Cortex of kidney (tissue), 1 donor: ENCODE results near the gene SNAP47.

Experiments
- DNase-seq: peaks from one replicate; lab custom pipeline; 2025; lab: John Stamatoyannopoulos, UW

The SNAP47 gene

DNA sequence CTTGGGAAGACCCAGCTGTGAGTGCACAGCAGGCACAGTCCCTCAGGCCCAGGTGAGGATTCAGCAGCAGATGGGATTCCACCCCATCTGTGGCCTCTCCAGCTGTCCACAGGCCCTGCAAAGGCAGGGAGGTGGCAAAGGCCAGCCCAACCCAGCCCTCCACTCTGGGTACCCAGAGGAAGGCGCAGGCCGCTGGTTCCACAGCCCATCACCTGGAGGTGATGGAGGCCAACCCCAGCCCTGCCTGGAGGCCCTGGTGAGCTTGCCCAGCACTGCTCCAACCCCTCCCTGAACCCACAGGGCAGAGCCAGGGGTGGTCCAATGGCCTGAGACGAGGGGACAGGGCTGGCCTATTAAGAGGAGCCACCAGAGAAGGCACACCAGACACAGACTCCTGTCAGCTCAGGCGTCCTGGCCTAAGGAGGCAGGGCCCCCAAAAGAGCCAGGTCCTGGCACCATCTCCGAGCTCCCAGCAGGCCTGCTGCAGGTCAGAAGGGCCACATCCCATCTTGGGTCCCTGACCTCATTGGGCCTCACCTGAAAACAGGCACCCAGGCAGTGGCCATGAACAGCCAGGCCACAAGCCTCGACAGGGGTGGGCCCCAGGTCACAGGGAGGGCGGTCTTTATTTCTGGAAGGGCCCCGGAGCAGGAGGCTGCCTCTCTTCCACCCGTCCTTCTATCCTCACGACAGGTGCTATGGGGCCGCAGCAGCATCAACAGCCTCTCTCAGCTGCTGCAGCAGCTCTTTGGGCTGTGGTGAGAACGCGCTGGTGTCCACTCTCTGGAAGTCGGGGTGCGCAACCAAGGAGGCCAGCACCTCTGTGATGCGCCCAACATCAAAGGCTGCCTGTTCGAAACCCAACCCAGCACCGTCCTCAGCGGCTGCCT lies 3.3 kb upstream of the SNAP47 start:
- no peak for DNase-seq

DNA sequence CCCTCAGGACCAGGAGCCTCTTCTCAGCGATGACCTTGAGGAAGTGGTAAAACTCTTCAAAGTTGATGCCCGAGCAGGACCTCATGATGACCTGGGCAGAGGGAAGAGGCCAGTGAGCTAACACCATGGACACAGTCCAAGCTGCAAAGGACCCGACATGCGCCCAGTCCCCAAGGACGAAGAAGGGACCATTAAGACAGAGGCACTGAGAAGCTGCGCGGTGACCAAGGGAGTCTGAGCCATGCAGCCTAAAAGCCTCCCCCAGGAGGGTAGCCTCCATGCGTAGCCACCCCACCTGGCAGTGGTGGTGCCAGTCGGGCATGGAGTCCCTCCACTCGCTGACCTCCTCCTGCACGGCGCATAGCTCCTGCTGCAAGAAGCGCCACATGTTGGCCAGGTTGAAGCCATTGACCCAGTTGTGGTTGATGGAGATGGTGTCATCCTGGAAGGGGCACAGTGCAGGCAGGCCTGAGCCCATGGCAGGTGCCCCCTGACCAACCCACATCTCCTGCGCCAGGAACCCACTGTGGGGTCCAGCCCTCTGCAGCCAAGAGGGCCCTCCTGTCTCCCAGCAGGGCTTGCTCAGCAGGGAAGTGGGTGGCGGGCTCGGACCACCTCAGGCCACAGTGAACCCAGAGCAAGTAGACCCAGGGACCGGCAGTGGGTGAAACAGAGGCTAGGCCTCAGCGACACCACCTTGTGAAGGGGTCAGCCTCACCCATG lies 2.5 kb upstream of the SNAP47 start:
- no peak for DNase-seq

DNA sequence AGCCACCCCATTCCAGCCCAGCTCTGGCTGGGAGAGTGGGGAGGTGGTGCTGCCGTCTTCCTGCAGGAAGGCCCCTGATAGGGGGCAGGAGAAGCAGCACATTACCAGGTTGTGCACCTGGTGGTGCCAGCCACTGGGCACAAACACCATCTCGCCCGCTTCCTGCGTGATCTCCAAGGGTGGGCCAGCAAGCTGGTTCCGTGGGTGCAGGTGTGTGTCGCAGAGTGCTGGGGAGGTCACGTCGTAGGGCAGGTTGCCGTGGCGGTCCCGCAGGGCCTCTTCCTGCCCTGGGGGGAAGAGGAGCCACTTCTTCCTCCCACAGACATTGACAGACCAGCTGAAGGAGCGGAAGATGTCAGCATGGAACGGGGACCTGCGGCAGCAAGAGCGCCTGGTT lies 1.9 kb upstream of the SNAP47 start:
- no peak for DNase-seq

GRCh38 chr1:227733751-227734545 lies 1.3 kb upstream of the SNAP47 start:
- no peak for DNase-seq

DNA sequence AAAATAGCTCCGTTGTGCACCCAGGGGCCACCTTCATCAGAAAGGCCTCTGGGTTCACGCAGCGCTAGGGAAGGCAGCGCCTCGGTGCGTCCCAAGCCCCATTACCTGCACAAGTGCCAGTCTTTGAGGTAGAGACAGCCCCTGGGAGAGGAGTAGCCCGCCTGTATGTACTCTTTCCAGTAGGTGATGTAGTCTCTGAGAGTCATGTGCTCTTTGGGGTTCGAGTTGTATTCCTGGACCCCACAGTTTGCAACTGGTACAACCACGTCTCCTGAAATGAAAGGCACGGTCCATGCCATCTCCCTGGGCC lies 734 bp upstream of the SNAP47 start:
- no peak for DNase-seq

GRCh38 chr1:227735539-227736285 lies 477 bp downstream of the SNAP47 start:
- no peak for DNase-seq

DNA sequence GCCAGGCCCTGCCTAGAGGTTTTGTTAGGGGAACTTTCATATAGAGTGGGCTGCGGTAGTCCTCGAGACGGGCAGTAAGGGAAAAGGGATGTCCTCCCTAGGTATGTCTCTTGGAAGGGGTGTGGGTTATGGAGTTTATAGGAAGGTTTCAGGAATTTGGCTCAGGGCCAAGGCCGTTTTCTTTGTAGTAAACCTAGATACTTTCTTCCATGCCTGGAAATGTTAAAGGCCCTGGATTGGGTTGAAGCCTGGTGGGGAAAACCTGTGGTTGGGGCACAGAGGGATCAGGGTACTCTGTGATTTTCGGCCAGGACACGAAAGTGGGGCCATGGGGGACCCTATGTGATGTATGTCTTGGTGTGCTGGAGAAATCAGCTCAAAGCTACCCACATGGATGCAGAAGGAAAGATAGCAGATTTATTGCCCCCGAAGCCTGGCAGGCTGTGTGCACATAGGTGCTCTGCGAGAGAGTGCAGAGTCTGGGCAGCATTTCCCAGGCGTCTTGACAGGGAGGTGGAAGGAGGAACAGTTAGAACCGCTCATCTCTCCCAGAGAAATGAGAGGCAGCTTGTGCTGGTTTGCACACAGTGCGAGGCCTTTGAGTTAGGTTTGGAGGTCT lies 1.7 kb downstream of the SNAP47 start:
- DNase-seq, result no peak

- no peak for DNase-seq
Measured at GRCh38 chr1:227738820-227739219, 3.6 kb downstream of the SNAP47 start.

DNA sequence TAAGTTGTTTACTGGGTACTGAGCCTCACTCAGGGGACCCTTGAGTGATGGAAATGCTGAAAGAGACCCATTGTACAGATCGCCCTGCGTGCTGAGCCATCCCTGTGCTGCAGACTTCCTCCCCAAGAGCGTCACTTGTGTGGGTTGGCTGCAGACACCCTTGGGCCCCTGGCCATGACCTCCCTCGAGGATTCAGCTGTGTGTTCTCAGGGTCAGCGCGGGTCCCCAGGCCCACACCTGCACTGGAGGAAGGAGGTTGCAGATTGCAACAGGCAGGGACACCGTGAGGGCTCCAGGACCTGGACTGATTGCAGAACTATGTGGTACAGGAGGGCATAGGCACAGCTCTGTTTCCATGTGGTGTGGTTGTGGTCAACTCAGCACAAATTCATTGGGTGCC lies 4.4 kb downstream of the SNAP47 start:
- DNase-seq, result no peak

GRCh38 chr1:227740401-227740960 lies 5.2 kb downstream of the SNAP47 start:
- no peak for DNase-seq

DNA sequence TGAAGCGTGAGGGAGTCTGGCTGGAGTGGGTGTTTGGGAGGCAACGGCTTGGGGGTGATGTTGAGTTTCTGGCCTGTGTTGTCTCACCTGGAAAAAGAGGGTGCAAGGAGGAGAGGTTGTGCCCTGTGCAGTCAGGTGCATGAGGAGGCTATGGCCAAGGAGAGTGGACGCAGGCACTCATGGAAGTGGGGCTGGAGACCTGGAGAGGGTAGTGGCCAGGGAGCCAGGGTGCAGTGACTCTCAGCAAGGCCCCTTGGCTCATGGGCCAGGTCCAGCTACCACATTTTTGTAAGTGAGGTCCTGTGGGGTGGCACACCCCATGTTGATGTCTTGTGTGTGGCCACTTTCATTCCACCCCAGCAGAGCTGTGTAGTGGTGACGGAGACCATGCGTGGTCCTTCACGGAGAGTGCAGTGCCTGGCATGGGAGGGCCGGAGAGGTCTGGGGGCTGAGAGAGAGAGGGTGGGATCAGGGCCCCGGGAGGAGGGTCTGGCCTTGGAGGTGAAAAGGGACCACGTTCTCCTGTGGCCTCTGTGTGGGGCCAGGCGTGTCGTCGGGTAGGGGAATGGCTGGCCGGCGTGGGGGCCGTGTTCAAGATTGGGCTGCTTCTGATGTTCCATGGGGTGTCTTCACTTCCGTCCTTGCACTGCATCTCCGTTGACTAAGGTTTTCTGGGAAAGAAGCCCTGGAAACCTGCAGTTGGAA lies 6.1 kb downstream of the SNAP47 start:
- DNase-seq, result no peak

DNA sequence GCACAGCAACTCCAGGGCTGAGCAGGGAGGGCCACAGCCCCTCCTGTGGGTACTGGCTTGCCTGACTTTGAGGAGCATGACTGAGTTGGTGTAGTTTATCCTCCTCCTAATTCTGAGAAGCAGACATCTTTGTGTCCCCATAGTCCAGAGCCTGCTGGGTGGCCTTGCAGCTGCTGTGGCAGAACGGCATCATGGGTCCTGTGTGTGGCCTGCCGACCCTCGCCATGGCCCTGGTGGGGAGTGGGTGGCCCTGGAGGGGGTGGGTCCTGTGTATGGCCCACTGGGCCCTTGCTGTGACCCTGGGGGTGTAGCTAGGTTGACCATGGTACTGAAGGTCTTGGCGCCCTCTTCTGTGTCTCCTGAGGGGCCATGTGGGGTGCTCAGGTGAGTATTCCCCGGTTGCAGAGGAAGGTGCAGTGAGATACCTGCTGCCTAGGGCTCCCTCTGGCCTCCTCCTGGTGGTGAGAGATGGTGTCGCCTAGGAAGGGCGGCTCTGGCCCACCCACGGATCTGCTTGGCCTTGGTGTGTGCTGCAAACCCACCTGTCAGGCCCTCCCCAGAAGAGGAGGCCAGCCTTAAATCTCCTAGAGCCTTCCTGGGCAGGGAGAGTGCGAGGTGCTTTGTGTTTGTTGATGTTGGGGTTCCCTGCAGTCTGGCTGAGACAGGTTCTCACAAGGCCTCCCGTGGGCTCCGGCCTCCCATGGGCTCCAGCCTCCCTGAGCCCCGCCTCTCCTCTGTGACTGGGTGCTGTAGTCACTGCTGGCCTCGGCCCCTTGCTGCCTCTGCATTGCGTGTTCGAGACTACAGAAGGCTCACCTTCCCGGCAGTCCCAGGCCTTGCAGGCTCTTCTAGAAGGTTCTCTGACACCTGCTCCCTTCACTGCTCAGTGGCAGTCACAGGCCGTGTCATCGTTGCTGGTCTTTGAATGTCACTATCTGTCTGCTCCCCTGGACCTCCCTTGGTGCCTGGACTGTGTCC lies 7.8 kb downstream of the SNAP47 start:
- no peak for DNase-seq

- DNase-seq, result no peak
Measured at GRCh38 chr1:227744668-227745067, 9.4 kb downstream of the SNAP47 start.

DNA sequence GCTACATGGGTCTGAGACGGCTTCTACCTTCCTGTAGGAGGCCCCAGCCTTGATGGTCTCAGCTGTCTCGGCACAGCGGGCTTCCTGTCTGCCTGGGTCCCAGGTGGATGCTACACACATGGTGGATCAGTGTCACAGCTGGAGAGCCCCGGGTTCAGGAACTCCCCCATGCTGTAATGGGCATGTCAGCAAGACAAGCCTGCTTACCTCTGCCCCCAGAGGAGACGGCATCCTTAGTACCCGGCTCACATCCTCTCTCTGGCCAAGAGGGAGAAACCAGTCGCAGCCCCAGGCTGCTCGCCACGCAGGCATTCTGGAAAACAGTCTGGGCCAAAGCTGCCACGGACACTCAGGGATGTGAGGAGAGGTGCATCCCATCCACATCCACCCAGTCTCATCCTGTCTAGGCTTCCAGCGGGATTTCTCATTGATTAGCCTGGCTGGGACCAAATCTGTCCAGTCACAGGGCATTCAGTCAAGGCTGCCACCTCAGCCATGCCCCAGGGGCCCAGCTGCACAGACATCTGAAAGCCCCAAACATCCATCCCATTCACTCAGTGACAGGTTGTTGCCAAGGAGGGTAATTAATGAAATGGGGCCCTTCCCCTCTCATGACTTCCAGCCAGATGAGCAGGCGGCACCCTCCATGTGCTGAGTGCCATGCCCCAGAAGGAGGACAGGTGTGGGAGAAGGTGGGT lies 10.5 kb downstream of the SNAP47 start:
- no peak for DNase-seq

DNA sequence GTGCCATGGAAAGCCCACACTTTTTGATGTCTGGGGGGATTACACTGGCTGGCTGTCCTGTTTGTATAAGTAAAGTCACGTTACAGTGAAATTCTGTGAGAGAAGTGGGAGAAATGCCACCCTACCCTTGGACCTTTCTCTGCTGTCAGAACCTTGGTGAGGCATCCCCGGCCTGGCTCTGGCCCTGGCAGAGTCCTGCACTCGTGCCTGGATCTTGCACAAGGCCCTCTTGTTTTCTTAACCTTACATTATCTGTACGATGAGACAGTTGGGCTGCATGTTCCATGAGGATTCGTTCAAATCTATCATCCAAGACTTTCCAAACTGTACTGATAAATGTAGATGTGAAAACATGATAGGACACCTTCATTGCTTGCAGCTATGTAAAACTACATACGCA lies 11.4 kb downstream of the SNAP47 start:
- DNase-seq, result no peak

GRCh38 chr1:227747382-227747781 lies 12.1 kb downstream of the SNAP47 start:
- no peak for DNase-seq

- no peak for DNase-seq
Measured at GRCh38 chr1:227747948-227748495, 12.8 kb downstream of the SNAP47 start.

DNA sequence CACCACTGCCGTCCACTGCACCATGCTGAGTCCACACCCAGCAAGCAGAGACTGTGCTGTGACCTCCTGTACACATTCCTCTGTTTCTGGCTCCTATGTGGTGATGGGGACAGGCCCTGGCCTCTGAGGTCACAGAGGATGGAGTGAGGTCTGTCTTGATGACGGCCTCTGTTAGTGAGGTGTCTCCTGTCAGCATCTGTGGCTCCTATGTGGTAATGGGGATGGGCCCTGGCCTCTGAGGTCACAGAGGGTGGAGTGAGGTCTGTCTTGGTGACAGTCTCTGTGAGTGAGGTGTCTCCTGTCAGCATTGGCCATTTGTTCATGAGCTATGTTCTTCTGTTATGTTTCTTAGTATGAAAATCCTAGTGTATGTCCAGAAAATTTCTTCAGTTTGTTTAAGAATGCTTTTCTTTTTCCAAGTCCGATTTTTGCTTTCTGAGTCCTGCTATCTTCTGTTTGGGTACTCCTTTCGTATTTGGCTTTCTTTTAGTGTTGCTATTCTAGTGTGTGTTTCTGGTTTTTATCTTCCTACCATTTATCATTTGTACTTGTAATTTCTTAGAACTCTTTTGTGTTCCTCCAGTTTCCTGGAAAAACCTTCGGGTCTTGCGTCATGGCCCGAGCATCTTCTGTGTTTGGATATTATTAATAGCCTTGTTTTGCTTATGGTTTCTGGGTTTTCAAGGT lies 13.4 kb downstream of the SNAP47 start:
- no peak for DNase-seq
